Raji (cell line): ENCODE measurements around the gene JPT2.

Experiments used
- POLR2A ChIP-seq: IDR thresholded peaks from 2 replicates; pipeline ENCODE4 v1.6.1; 2011; ENCODE audit warnings: low read depth, low read length, control low read depth; ENCODE audit not compliant: insufficient read depth

JPT2 gene

DNA sequence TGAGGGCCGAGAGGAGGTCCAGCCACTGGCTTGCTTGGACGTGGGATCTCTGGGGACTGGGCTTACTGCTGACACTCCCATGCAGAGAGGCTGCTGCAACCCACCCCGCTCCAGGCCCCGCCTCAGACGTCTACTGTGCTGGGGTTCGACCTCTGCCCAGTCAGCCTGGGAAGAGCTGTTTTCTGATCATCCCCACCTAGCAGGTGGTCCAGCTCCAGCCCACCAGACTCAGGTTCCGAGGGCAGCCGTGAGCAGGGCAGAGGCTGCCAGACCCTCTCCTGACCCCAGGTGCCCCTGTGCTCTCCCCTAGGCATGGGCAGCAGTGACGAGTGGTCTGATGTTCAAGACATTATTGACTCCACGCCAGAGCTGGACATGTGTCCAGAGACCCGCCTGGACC is 69.9 kb downstream of the JPT2 start:
- no peak for TF ChIP-seq POLR2A

DNA sequence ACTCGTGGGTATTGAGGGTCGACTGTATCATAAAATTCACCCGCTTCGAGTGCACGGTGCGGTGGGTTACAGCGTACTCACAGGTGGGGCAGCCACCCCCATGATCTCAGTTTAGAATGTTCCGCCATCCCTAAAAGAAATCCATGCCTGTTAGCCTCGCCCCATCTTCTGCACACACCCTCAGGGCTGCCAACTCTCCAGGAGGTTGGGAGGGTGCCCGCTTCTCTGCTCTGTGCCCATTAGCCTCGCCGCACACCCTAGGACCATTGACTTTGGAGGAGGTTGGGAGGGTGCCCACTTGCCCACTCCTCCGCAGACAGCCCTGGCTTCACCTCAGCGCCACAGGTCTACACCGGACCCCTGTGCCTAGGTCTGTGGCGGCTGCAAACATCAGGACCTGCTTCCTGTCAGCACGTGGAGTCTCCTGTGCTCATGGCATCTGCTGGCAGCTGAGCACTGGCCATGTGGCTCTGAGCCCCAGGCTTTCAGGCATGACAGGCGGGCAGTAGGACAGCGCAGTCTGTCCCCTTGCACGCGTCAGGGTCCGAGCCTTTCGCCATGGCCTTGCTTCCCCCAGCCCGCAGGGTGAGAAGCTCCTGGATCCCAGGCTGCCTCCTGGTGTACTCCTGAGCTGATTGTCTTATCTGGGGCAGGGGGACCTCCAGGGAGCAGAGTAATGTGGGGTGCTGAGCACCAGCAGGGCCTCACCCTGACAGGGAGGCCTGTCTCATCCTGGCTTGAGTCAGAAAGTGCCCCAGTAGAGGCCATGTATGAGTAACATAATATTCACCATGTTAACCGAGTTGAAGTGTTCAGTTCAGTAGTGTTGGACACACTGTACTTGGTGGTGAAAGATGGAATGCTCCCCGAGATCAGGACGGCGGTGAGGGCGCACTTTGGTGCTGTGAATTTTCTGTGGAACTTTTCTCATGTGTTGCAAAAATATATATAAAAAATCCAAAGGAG is 71.4 kb downstream of the JPT2 start:
- TF ChIP-seq POLR2A: no peak
